ENCODE results near the gene ENGASE. TPM values are rescaled to one million over a fixed set of nuclear protein-coding genes. Genes with fewer than 3 reads are reported as not detected.

Gene ENGASE
- total RNA-seq, 1 donor from 2014 or later: 10.5 TPM

DNA sequence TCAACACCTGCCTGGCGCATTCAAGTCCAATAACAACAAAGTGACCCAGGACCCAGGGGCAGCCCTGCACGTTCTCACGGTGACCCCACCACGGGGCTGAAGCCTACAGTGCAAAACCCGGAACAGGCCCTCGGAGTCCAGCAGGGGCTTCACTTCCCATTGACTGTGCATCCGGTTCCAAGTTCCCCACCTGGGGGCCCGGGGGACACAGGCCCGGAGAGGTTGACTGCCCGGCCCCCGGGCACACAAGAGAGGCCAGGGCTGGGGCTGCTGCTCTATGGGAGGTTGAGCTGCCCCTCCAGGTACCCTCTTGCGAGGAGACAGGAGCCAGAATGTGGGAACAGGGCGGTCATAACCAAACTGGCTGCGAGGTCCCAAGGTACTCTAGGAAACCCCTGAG lies 31.3 kb downstream of the ENGASE start:
- no peak for TF ChIP-seq CTCF (IDR thresholded peaks at IDR 0.05; ENCODE audit: insufficient read depth, low read length, severe bottlenecking)
- FAIRE-seq: no peak
- no peak for DNase-seq (ENCODE audit: low read depth)
- no peaks in the 10 kb centered on the region for H3K36me3 ChIP-seq (ENCODE audit: control insufficient read depth, insufficient read depth, low read length)
- peaks cover 1% of the 10 kb centered on the region for H3K27me3 ChIP-seq (ENCODE audit: control insufficient read depth, insufficient read depth, low read length)
- no peak overlapping the region for H3K4me3 ChIP-seq (ENCODE audit: low read depth, low read length)

- Histone ChIP-seq H3K36me3 (ENCODE audit: control insufficient read depth, insufficient read depth, low read length) (no peaks in the 10 kb centered on the region), H3K4me3 (ENCODE audit: low read depth, low read length) (no peak overlapping the region), H3K27me3 (ENCODE audit: control insufficient read depth, insufficient read depth, low read length) (no peaks in the 10 kb centered on the region)
- no peak for TF ChIP-seq CTCF (IDR thresholded peaks at IDR 0.05; ENCODE audit: insufficient read depth, low read length, severe bottlenecking)
- DNase-seq (ENCODE audit: low read depth) (no peak), FAIRE-seq (no peak)
Measured at GRCh38 chr17:79106958-79107357, 32.3 kb downstream of the ENGASE start.

GRCh38 chr17:79107499-79108231 lies 33.0 kb downstream of the ENGASE start:
- Histone ChIP-seq H3K36me3 (ENCODE audit: control insufficient read depth, insufficient read depth, low read length) (no peaks in the 10 kb centered on the region), H3K27me3 (ENCODE audit: control insufficient read depth, insufficient read depth, low read length) (no peaks in the 10 kb centered on the region), H3K4me3 (ENCODE audit: low read depth, low read length) (no peak overlapping the region)
- DNase-seq (ENCODE audit: low read depth) (no peak), FAIRE-seq (no peak)
- TF ChIP-seq CTCF (IDR thresholded peaks at IDR 0.05; ENCODE audit: insufficient read depth, low read length, severe bottlenecking): no peak

- Histone ChIP-seq H3K4me3 (ENCODE audit: low read depth, low read length) (no peak overlapping the region), H3K36me3 (ENCODE audit: control insufficient read depth, insufficient read depth, low read length) (no peaks in the 10 kb centered on the region), H3K27me3 (ENCODE audit: control insufficient read depth, insufficient read depth, low read length) (peaks cover 2% of the 10 kb centered on the region)
- FAIRE-seq (no peak), DNase-seq (ENCODE audit: low read depth) (no peak)
- TF ChIP-seq CTCF (IDR thresholded peaks at IDR 0.05; ENCODE audit: insufficient read depth, low read length, severe bottlenecking): no peak
Measured at GRCh38 chr17:79108232-79108850, 33.7 kb downstream of the ENGASE start.

- no peak for TF ChIP-seq CTCF (IDR thresholded peaks at IDR 0.05; ENCODE audit: insufficient read depth, low read length, severe bottlenecking)
- FAIRE-seq: no peak
- Histone ChIP-seq H3K4me3 (ENCODE audit: low read depth, low read length) (no peak overlapping the region), H3K36me3 (ENCODE audit: control insufficient read depth, insufficient read depth, low read length) (no peaks in the 10 kb centered on the region), H3K27me3 (ENCODE audit: control insufficient read depth, insufficient read depth, low read length) (peaks cover 7% of the 10 kb centered on the region)
- no peak for DNase-seq (ENCODE audit: low read depth)
Measured at GRCh38 chr17:79108870-79109269, 34.2 kb downstream of the ENGASE start.

Measured in bronchial epithelial cell (primary cell).